ENCODE data around the gene EXD2. TPM values are rescaled to one million over a fixed set of nuclear protein-coding genes. Genes with fewer than 3 reads are reported as not detected.

Gene EXD2
- total RNA-seq, 4 donors from 2014 or later: 13.7 to 19.7 (median 16.5) TPM

DNA sequence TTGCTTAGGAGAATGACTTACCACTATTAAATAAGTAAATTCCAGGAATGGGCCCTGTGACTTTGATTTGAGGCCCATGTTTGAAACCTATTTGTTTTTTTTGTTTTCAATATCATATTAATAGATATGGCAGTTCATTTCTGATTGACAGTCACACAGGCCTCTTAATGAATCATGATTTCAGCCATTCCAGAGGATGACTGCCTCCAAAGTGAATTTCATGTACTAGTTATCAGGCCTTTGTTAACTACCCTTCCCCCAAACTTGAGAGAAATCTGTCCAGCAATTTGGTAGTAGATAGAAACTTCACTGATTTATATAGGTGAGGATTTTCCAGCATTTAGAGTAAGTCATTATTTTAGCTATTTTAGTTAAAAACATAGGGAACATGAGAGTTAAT is 42.8 kb downstream of the EXD2 start:
- peaks cover 0 to 3% of the 10 kb centered on the region in 2 donors for H3K4me1 ChIP-seq
- no peaks in the 10 kb centered on the region for H3K9me3 ChIP-seq
- no peak overlapping the region for H3K27ac ChIP-seq
- H3K27me3 ChIP-seq: no peaks in the 10 kb centered on the region
- H3K36me3 ChIP-seq: peaks cover 3 to 61% of the 10 kb centered on the region in 2 donors
- ATAC-seq (no peak), DNase-seq (no peak)
- no peak overlapping the region for H3K4me3 ChIP-seq
- no peak for TF ChIP-seq POLR2A (IDR thresholded peaks at IDR 0.05)
- TF ChIP-seq, protein P1, sequence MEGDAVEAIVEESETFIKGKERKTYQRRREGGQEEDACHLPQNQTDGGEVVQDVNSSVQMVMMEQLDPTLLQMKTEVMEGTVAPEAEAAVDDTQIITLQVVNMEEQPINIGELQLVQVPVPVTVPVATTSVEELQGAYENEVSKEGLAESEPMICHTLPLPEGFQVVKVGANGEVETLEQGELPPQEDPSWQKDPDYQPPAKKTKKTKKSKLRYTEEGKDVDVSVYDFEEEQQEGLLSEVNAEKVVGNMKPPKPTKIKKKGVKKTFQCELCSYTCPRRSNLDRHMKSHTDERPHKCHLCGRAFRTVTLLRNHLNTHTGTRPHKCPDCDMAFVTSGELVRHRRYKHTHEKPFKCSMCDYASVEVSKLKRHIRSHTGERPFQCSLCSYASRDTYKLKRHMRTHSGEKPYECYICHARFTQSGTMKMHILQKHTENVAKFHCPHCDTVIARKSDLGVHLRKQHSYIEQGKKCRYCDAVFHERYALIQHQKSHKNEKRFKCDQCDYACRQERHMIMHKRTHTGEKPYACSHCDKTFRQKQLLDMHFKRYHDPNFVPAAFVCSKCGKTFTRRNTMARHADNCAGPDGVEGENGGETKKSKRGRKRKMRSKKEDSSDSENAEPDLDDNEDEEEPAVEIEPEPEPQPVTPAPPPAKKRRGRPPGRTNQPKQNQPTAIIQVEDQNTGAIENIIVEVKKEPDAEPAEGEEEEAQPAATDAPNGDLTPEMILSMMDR (IDR thresholded peaks at IDR 0.05 in 4 of 5, conservative IDR thresholded peaks at IDR 0.05 in 1 of 5): no peak
- intact Hi-C loops (cut with DNase I; ENCODE audit: low total_unique reads) (no loop called here), in situ Hi-C loops (cut with MboI; ENCODE audit: low sequenced_read_pairs in 4 of 4) (loop anchor here in 1 of 4 donors (25.0 kb wide), 1 partner anchor 228 kb away; no protein-coding TSS in a partner anchor)

DNA sequence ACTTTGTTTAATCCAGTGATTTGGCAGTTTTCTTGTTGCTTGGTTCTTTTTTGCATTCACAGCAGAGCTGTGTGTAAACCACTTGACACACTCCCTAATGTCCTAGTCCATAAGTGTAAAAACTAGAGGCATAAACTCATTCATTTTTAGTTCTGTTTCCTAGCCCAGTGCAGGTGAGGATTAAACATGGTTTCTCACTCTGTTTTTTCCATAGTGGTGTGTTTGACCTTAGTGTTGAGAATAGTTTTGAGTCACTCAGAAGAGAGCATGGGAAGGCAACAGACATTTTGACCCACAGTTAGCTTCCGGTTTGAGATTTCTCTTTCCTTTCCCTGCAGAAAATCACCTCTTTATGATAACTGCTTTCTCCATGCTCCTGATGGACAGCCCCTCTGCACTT is 44.4 kb downstream of the EXD2 start:
- in situ Hi-C loops (cut with MboI; ENCODE audit: low sequenced_read_pairs in 4 of 4): loop anchor here in 1 of 4 donors (25.0 kb wide), 1 partner anchor 227 kb away; no protein-coding TSS in a partner anchor
- Histone ChIP-seq H3K36me3 (peaks cover 6 to 60% of the 10 kb centered on the region in 2 donors), H3K4me3 (no peak overlapping the region), H3K9me3 (no peaks in the 10 kb centered on the region), H3K27me3 (no peaks in the 10 kb centered on the region), H3K27ac (no peak overlapping the region), H3K4me1 (peaks cover 0 to 3% of the 10 kb centered on the region in 2 donors)
- no peak for TF ChIP-seq POLR2A (IDR thresholded peaks at IDR 0.05)
- TF ChIP-seq, protein P1 (IDR thresholded peaks at IDR 0.05 in 4 of 5, conservative IDR thresholded peaks at IDR 0.05 in 1 of 5): no peak
- no peak for ATAC-seq
- no peak for DNase-seq
- intact Hi-C loops (cut with DNase I; ENCODE audit: low total_unique reads): no loop called here

DNA sequence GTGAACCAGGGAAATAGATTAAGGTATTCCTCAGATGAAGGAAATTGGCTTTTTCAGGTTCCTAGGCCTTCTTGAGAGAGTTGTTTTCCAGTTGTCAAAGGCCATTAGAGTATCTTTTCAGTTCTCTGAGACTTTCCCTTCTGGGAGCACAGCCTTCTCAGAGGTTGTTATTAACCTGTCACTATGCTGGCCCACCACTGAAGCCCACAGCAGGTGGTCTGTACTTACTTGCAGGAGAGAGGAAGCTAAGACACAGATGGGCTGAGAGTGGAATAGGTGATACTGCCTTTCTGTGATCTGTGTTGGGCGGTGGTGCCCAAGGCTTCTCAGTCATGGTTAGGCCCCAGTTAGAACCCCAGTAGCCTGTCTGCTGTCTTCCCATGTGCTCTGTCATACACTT is 45.8 kb downstream of the EXD2 start:
- intact Hi-C loops (cut with DNase I; ENCODE audit: low total_unique reads) (no loop called here), in situ Hi-C loops (cut with MboI; ENCODE audit: low sequenced_read_pairs in 4 of 4) (loop anchor here in 1 of 4 donors (25.0 kb wide), 1 partner anchor 225 kb away; no protein-coding TSS in a partner anchor)
- DNase-seq (no peak), ATAC-seq (no peak)
- H3K4me3 ChIP-seq: no peak overlapping the region
- H3K27ac ChIP-seq: no peak overlapping the region
- peaks cover 0 to 3% of the 10 kb centered on the region in 2 donors for H3K4me1 ChIP-seq
- TF ChIP-seq, protein P1 (IDR thresholded peaks at IDR 0.05 in 4 of 5, conservative IDR thresholded peaks at IDR 0.05 in 1 of 5): no peak
- TF ChIP-seq POLR2A (IDR thresholded peaks at IDR 0.05): no peak
- no peaks in the 10 kb centered on the region for H3K27me3 ChIP-seq
- peaks cover 6 to 60% of the 10 kb centered on the region in 2 donors for H3K36me3 ChIP-seq
- H3K9me3 ChIP-seq: no peaks in the 10 kb centered on the region

DNA sequence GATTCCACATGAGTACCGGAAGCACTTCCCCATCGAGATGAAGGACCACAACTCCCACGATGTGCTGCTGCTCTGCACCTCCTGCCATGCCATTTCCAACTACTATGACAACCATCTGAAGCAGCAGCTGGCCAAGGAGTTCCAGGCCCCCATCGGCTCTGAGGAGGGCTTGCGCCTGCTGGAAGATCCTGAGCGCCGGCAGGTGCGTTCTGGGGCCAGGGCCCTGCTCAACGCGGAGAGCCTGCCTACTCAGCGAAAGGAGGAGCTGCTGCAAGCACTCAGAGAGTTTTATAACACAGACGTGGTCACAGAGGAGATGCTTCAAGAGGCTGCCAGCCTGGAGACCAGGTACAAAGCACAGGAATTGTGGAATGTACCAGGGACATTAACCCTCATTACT is 46.3 kb downstream of the EXD2 start:
- H3K27me3 ChIP-seq: no peaks in the 10 kb centered on the region
- no peaks in the 10 kb centered on the region for H3K9me3 ChIP-seq
- no peak overlapping the region for H3K27ac ChIP-seq
- no peaks in the 10 kb centered on the region for H3K4me1 ChIP-seq
- intact Hi-C loops (cut with DNase I; ENCODE audit: low total_unique reads) (no loop called here), in situ Hi-C loops (cut with MboI; ENCODE audit: low sequenced_read_pairs in 4 of 4) (loop anchor here in 1 of 4 donors (25.0 kb wide), 1 partner anchor 225 kb away; no protein-coding TSS in a partner anchor)
- peaks cover 6 to 60% of the 10 kb centered on the region in 2 donors for H3K36me3 ChIP-seq
- no peak for ATAC-seq
- H3K4me3 ChIP-seq: no peak overlapping the region
- no peak for TF ChIP-seq POLR2A (IDR thresholded peaks at IDR 0.05)
- TF ChIP-seq, protein P1 (IDR thresholded peaks at IDR 0.05 in 4 of 5, conservative IDR thresholded peaks at IDR 0.05 in 1 of 5): no peak
- DNase-seq: no peak

DNA sequence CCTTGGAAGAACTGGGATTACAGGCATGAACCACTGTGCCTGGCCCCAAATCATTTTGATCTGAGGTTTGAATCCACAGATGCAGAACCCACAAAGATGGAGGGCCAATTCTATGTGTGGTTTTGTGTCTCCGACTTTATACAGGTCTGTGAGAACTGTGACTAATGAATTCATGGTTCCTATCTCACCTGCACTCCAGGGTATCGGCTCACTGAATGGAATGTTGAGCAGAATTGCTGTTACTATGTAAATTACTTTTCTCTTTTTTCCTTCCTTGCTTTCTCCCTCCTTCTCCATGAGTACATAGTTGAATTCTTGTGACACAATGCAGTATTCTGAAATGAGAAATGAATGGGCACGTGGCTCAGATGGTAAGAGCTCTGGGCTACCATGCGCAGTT is 47.6 kb downstream of the EXD2 start:
- DNase-seq (no peak), ATAC-seq (no peak)
- H3K27me3 ChIP-seq: no peaks in the 10 kb centered on the region
- TF ChIP-seq POLR2A (IDR thresholded peaks at IDR 0.05): no peak
- H3K4me1 ChIP-seq: peaks cover 5 to 6% of the 10 kb centered on the region in 2 donors
- no peak overlapping the region for H3K4me3 ChIP-seq
- in situ Hi-C loops (cut with MboI; ENCODE audit: low sequenced_read_pairs in 4 of 4): loop anchor here in 1 of 4 donors (25.0 kb wide), 1 partner anchor 223 kb away; no protein-coding TSS in a partner anchor
- H3K27ac ChIP-seq: no peak overlapping the region
- no peaks in the 10 kb centered on the region for H3K9me3 ChIP-seq
- H3K36me3 ChIP-seq: peaks cover 6 to 60% of the 10 kb centered on the region in 2 donors
- intact Hi-C loops (cut with DNase I; ENCODE audit: low total_unique reads): no loop called here
